GM10266 (cell line): ENCODE results near the gene SH3D19.

ENCODE experiments used
- DNase-seq: peaks from one replicate; pipeline ENCODE4 v3.0.0; 2012; ENCODE audit errors: extremely low spot score
- TF ChIP-seq, protein P1 (sequence below): IDR thresholded peaks from 2 replicates; pipeline ENCODE4 v1.5.1; 2012; ENCODE audit warnings: mild to moderate bottlenecking, low read depth; ENCODE audit not compliant: control insufficient read depth, insufficient read depth; ENCODE audit errors: missing control alignments

SH3D19 gene

GRCh38 chr4:151175754-151176631 lies 149.4 kb downstream of the SH3D19 start:
- DNase-seq, result no peak
- TF ChIP-seq, protein P1, sequence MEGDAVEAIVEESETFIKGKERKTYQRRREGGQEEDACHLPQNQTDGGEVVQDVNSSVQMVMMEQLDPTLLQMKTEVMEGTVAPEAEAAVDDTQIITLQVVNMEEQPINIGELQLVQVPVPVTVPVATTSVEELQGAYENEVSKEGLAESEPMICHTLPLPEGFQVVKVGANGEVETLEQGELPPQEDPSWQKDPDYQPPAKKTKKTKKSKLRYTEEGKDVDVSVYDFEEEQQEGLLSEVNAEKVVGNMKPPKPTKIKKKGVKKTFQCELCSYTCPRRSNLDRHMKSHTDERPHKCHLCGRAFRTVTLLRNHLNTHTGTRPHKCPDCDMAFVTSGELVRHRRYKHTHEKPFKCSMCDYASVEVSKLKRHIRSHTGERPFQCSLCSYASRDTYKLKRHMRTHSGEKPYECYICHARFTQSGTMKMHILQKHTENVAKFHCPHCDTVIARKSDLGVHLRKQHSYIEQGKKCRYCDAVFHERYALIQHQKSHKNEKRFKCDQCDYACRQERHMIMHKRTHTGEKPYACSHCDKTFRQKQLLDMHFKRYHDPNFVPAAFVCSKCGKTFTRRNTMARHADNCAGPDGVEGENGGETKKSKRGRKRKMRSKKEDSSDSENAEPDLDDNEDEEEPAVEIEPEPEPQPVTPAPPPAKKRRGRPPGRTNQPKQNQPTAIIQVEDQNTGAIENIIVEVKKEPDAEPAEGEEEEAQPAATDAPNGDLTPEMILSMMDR, result no peak

GRCh38 chr4:151175233-151175632 lies 150.2 kb downstream of the SH3D19 start:
- TF ChIP-seq, protein P1, result no peak
- DNase-seq, result no peak

DNA sequence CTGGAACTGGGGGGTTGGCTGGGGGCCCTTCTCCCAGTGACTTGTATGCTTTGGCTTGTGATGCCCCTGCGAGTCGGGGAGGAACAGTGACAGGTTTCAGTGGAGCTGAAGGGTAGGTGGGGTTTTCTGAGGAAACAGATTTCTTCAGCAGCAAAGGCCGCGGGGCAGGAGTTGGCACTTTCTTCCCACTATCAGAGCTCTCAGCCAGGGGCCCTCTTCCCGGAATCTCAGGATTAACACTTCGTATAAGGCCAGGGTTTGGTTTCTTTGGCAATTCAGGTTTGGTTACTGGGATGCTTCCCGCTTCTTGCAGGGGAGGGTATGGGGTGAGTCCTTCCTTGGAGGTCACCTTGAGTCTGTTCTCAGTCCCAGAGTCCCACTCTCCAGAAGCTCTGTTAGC lies 150.6 kb downstream of the SH3D19 start:
- no peak for DNase-seq
- TF ChIP-seq, protein P1, result no peak

DNA sequence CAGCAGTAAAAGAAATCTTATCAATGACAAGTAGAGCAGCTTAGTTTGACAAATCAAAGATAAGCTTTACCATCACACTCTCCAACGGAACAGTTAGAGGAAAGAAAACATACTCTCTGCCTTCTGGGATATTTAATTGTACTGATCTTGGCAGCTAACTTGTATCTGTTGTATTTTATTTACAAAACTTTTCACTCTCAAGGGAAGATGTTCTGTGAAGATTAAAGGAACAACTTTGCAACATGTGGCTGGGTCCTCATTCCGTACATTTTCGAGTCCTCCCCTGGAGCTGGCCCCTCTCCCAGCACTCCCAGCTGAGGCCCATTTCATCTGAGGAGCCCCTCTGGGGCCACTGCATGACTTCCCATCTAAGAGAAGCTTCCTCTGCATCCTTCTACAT lies 151.5 kb downstream of the SH3D19 start:
- no peak for DNase-seq
- TF ChIP-seq, protein P1, result no peak

GRCh38 chr4:151169900-151170299 lies 155.5 kb downstream of the SH3D19 start:
- TF ChIP-seq, protein P1, result no peak
- no peak for DNase-seq

DNA sequence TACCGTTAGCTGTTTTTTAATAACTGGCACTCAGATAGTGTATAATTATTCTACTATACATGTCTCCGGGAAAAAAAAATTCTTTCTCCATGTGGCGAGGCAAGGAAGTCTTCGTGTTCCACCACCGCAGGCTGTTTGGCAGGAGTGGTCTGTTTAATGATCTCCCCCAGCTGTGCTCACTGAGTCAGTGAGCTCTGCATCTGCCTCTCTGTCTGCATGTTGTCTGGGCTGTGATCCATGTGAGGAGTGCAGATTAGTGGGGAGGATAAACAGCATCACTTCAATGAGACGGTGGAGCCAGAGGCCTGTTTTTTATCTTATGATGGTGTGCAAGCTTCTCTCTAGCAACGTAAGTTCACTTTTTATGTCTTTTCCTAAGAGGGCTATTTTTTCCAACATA lies 156.2 kb downstream of the SH3D19 start:
- TF ChIP-seq, protein P1, result no peak
- DNase-seq, result no peak

- TF ChIP-seq, protein P1, result no peak
These were observed 157.8 kb downstream of the SH3D19 start for GRCh38 chr4:151167561-151167960.

More at GRCh38 chr4:151167561-151167960, 157.8 kb downstream of the SH3D19 start:
- no peak for DNase-seq
